LNCAP (cell line): ENCODE results near the gene PCYT2.

ENCODE experiments used
- CTCF ChIP-seq: fragments of 450-650 bp; IDR thresholded peaks from 2 replicates; pipeline ENCODE4 v1.5.1; 2017; ENCODE audit warnings: mild to moderate bottlenecking

PCYT2 gene

GRCh38 chr17:81955756-81956544 lies 44.8 kb upstream of the PCYT2 start:
- no peak for TF ChIP-seq CTCF

- TF ChIP-seq CTCF: no peak
Observed at GRCh38 chr17:81955058-81955681, 44.0 kb upstream of the PCYT2 start.

GRCh38 chr17:81954131-81955057 lies 43.2 kb upstream of the PCYT2 start:
- TF ChIP-seq CTCF: no peak

- no peak for TF ChIP-seq CTCF
Observed at GRCh38 chr17:81952792-81953228, 41.6 kb upstream of the PCYT2 start.

GRCh38 chr17:81951785-81952684 lies 40.8 kb upstream of the PCYT2 start:
- no peak for TF ChIP-seq CTCF

- no peak for TF ChIP-seq CTCF
Observed at GRCh38 chr17:81950501-81950900, 39.3 kb upstream of the PCYT2 start.
